SU-DHL-6 (cell line): ENCODE data around the gene HS3ST3B1.

Source experiments
- H2AFZ ChIP-seq: fragments of 200-600 bp; sonication (generic); 2 replicates; pipeline ENCODE4 v1.6.1; 2014; ENCODE audit warnings: low read depth, mild to moderate bottlenecking, moderate library complexity, mixed read lengths, antibody characterized with exemption, low read length; ENCODE audit not compliant: severe bottlenecking
- H3F3A ChIP-seq: fragments of 200-600 bp; shearing (Covaris generic); 2 replicates; pipeline ENCODE4 v1.6.0; 2016; ENCODE audit warnings: antibody characterized with exemption, mild to moderate bottlenecking; ENCODE audit not compliant: insufficient read depth
- H3K27ac ChIP-seq: fragments of 200-600 bp; sonication (generic); 2 replicates; pipeline ENCODE4 v1.5.1; 2016; ENCODE audit warnings: low read depth, mild to moderate bottlenecking, low read length, moderate library complexity, mixed read lengths
- H3K27me3 ChIP-seq: fragments of 200-600 bp; sonication (generic), shearing (Covaris generic); 2 replicates; pipeline ENCODE4 v1.6.0; 2014; ENCODE audit warnings: mild to moderate bottlenecking, low read length
- H3K36me3 ChIP-seq: fragments of 200-600 bp; sonication (generic); 2 replicates; pipeline ENCODE4 v1.6.1; 2014; ENCODE audit warnings: mild to moderate bottlenecking, low read length, mixed read lengths
- H3K4me2 ChIP-seq: fragments of 300-600, 200-600 bp; shearing (Covaris generic), sonication (generic); 2 replicates; pipeline ENCODE4 v1.6.0; 2014; ENCODE audit warnings: low read length, low read depth, mild to moderate bottlenecking; ENCODE audit not compliant: poor library complexity, severe bottlenecking
- H3K4me3 ChIP-seq: fragments of 200-600 bp; sonication (generic); 2 replicates; pipeline ENCODE4 v1.5.1; 2014; ENCODE audit warnings: antibody characterized with exemption, low read length, mild to moderate bottlenecking, mixed read lengths; ENCODE audit not compliant: insufficient read depth, poor library complexity, severe bottlenecking
- H3K79me2 ChIP-seq: fragments of 200-600 bp; sonication (generic); 2 replicates; pipeline ENCODE4 v1.6.1; 2014; ENCODE audit warnings: mild to moderate bottlenecking, low read length, moderate library complexity; ENCODE audit not compliant: insufficient read depth
- H3K9ac ChIP-seq: fragments of 200-600 bp; sonication (generic); 2 replicates; pipeline ENCODE4 v1.7.0; 2014; ENCODE audit warnings: mild to moderate bottlenecking, low read length
- H3K9me2 ChIP-seq: fragments of 200-600 bp; sonication (generic); replicated peaks from 2 replicates; pipeline ENCODE4 v1.6.1; 2014; ENCODE audit warnings: low read length; ENCODE audit not compliant: insufficient read depth
- H3K9me3 ChIP-seq: fragments of 200-600 bp; sonication (generic); 2 replicates; pipeline ENCODE4 v1.6.1; 2014; ENCODE audit warnings: low read length, mixed read lengths; ENCODE audit not compliant: insufficient read depth
- H4K20me1 ChIP-seq: fragments of 200-600 bp; sonication (generic); 2 replicates; pipeline ENCODE4 v1.6.1; 2014; ENCODE audit warnings: low read depth, mild to moderate bottlenecking, antibody characterized with exemption, low read length, moderate library complexity, mixed read lengths
- CTCF ChIP-seq: fragments of 200-600 bp; sonication (generic); IDR thresholded peaks from one replicate; pipeline ENCODE4 v1.5.1; 2017; ENCODE audit warnings: antibody characterized with exemption, mild to moderate bottlenecking, low read length, moderate library complexity; ENCODE audit not compliant: insufficient read depth, poor library complexity, severe bottlenecking
- EZH2phosphoT487 ChIP-seq: fragments of 200-600 bp; sonication (generic), shearing (Covaris generic); conservative IDR thresholded peaks from 2 replicates; pipeline ENCODE4 v1.6.1; 2018; ENCODE audit warnings: mild to moderate bottlenecking, antibody characterized with exemption, low read length, moderate library complexity, mixed read lengths

The HS3ST3B1 gene

GRCh38 chr17:14373614-14374259, 72.9 kb downstream of the HS3ST3B1 start:
- no peak overlapping the region for H2AFZ ChIP-seq
- TF ChIP-seq EZH2phosphoT487: no peak
- no peaks in the 10 kb centered on the region for H3K9me2 ChIP-seq
- no peaks in the 10 kb centered on the region for H3F3A ChIP-seq
- H3K36me3 ChIP-seq: no peaks in the 10 kb centered on the region
- H3K27ac ChIP-seq: no peak overlapping the region
- no peak overlapping the region for H3K4me3 ChIP-seq
- H4K20me1 ChIP-seq: no peaks in the 10 kb centered on the region
- H3K79me2 ChIP-seq: no peaks in the 10 kb centered on the region
- H3K4me2 ChIP-seq: no peak overlapping the region
- no peaks in the 10 kb centered on the region for H3K9me3 ChIP-seq
- H3K27me3 ChIP-seq: no peaks in the 10 kb centered on the region
- no peak overlapping the region for H3K9ac ChIP-seq

GRCh38 chr17:14374268-14374667, 73.4 kb downstream of the HS3ST3B1 start:
- no peaks in the 10 kb centered on the region for H3F3A ChIP-seq
- H3K4me3 ChIP-seq: no peak overlapping the region
- H3K27me3 ChIP-seq: no peaks in the 10 kb centered on the region
- no peak overlapping the region for H3K27ac ChIP-seq
- TF ChIP-seq EZH2phosphoT487 (no peak), CTCF (no peak)
- no peak overlapping the region for H2AFZ ChIP-seq
- H3K36me3 ChIP-seq: no peaks in the 10 kb centered on the region
- no peaks in the 10 kb centered on the region for H3K9me3 ChIP-seq
- H3K79me2 ChIP-seq: no peaks in the 10 kb centered on the region
- no peaks in the 10 kb centered on the region for H3K9me2 ChIP-seq
- no peaks in the 10 kb centered on the region for H4K20me1 ChIP-seq
- H3K9ac ChIP-seq: no peak overlapping the region
- no peak overlapping the region for H3K4me2 ChIP-seq

GRCh38 chr17:14376666-14377065, 75.8 kb downstream of the HS3ST3B1 start:
- Histone ChIP-seq H3K79me2 (no peaks in the 10 kb centered on the region), H3K4me3 (no peak overlapping the region), H3K9ac (no peak overlapping the region), H3K36me3 (no peaks in the 10 kb centered on the region), H4K20me1 (no peaks in the 10 kb centered on the region), H3K27ac (no peak overlapping the region), H2AFZ (no peak overlapping the region), H3K27me3 (no peaks in the 10 kb centered on the region), H3K9me3 (no peaks in the 10 kb centered on the region), H3F3A (no peaks in the 10 kb centered on the region), H3K4me2 (no peak overlapping the region), H3K9me2 (no peaks in the 10 kb centered on the region)
- TF ChIP-seq EZH2phosphoT487 (no peak), CTCF (no peak)

- no peaks in the 10 kb centered on the region for H4K20me1 ChIP-seq
- TF ChIP-seq EZH2phosphoT487: no peak
- TF ChIP-seq CTCF: no peak
- H3K4me2 ChIP-seq: no peak overlapping the region
- H3F3A ChIP-seq: no peaks in the 10 kb centered on the region
- H2AFZ ChIP-seq: no peak overlapping the region
- H3K9ac ChIP-seq: no peak overlapping the region
- H3K9me2 ChIP-seq: no peaks in the 10 kb centered on the region
- H3K79me2 ChIP-seq: no peaks in the 10 kb centered on the region
- no peak overlapping the region for H3K27ac ChIP-seq
- H3K9me3 ChIP-seq: no peaks in the 10 kb centered on the region
- no peaks in the 10 kb centered on the region for H3K27me3 ChIP-seq
- H3K36me3 ChIP-seq: no peaks in the 10 kb centered on the region
- H3K4me3 ChIP-seq: no peak overlapping the region
These were observed 80.7 kb downstream of the HS3ST3B1 start for GRCh38 chr17:14381606-14382005.
